ENCODE data around the gene ZNF423. TPM values are rescaled to one million over a fixed set of nuclear protein-coding genes. Genes with fewer than 3 reads are reported as not detected.
A peak's percentile ranks its signal among the peaks of the same experiment; 100 is the strongest.

ZNF423 gene
- total RNA-seq, 1 donor from 2014 or later: 11.9 TPM

DNA sequence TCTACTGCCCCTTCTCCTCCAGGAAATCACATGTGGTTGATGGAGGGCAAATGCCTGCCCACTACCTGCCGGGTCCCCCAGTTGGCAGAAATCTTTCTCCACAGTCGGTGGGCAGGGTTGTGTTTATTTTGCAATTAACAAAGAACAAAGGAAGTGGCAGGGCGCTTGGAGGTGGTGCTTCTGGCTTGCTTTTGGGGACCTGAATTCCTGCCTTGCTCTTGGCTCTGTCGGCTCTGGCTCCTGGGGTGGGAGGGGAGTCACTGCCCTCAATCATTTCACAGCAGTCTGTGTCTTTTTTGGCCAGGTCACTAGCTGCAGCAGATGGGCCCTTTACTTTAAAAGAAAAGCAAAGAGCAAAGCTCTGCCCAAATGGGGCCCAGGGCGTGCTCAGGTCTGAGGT, 413.1 kb downstream of the ZNF423 start:
- DNase-seq (no peak), ATAC-seq (no peak)
- no peaks in the 10 kb centered on the region for H3K36me3 ChIP-seq
- no peaks in the 10 kb centered on the region for H3K27me3 ChIP-seq
- intact Hi-C loops (cut with DNase I): no loop called here
- peaks cover 13% of the 10 kb centered on the region for H3K4me1 ChIP-seq
- H3K4me3 ChIP-seq: no peak overlapping the region
- H3K9me3 ChIP-seq: no peaks in the 10 kb centered on the region
- no peak overlapping the region for H3K27ac ChIP-seq
- TF ChIP-seq, protein P1, sequence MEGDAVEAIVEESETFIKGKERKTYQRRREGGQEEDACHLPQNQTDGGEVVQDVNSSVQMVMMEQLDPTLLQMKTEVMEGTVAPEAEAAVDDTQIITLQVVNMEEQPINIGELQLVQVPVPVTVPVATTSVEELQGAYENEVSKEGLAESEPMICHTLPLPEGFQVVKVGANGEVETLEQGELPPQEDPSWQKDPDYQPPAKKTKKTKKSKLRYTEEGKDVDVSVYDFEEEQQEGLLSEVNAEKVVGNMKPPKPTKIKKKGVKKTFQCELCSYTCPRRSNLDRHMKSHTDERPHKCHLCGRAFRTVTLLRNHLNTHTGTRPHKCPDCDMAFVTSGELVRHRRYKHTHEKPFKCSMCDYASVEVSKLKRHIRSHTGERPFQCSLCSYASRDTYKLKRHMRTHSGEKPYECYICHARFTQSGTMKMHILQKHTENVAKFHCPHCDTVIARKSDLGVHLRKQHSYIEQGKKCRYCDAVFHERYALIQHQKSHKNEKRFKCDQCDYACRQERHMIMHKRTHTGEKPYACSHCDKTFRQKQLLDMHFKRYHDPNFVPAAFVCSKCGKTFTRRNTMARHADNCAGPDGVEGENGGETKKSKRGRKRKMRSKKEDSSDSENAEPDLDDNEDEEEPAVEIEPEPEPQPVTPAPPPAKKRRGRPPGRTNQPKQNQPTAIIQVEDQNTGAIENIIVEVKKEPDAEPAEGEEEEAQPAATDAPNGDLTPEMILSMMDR (IDR thresholded peaks at IDR 0.05): no peak

DNA sequence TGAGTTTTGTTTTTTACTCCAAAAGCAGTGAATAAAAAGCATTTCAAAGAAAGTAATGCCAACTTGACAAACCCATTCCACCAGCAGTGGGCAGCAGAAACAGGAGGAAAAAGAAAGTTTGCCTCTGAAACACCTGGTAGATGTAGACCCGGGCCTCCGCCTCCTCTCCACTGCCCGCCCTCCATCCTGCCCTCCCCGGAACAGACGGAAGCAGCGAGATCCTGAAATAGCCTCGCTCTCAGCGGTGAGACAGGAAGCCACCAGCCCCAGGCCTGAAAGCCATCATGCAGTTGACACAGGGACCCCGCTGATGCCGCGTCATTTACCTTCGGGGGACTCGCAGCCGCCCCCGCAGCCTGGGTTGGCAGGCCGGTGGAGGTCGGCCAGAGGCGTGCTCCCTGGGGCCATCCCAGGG, 414.5 kb downstream of the ZNF423 start:
- H3K36me3 ChIP-seq: no peaks in the 10 kb centered on the region
- intact Hi-C loops (cut with DNase I): no loop called here
- TF ChIP-seq, protein P1 (IDR thresholded peaks at IDR 0.05): peak; percentile 31
- no peaks in the 10 kb centered on the region for H3K27me3 ChIP-seq
- DNase-seq (no peak), ATAC-seq (peak; percentile 56)
- no peaks in the 10 kb centered on the region for H3K9me3 ChIP-seq
- peak overlapping the region; percentile 13 for H3K27ac ChIP-seq
- H3K4me1 ChIP-seq: peaks cover 13% of the 10 kb centered on the region
- H3K4me3 ChIP-seq: no peak overlapping the region

DNA sequence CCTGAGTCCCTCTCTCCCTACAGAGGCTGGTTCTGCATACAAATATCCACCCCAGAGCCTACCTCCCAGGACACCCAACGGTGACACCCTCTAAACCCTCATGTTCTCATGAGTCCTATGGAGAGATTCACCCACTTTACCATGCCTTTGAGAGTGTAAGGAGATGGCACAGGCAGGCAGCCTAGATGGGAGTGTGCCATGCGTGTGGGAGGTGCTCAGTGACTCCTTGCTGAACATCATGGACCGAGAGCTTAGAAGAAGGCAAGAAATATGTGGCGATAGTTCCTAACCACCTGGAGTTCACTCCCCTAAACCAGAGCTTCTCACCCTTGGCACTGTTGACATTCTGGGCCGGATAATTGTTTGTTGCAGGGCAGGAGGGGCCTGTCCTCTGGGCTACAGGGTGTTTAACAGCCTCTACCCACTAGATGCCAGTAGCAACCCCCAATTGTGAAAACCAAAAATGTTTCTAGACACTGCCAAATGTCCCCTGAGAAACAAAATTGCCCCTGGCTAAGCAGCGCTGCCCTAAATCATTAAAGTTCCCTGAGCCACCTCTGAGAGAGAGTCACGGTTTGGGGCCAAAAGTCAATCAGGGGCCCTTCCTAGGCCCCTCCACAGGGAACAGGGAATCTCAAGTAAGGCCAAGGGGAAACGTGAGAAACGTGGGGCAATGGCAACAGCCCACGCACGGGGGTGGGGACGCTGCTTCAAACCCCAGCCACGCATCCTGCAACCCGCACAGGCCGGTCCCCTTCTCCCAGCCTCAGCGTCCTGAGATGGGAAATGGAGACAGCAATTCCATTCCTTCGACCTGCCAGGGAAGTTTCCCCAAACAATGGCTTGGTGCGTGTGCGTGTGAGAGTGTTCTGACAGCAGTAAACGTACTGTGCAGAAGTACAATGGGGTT, 415.5 kb downstream of the ZNF423 start:
- TF ChIP-seq, protein P1 (IDR thresholded peaks at IDR 0.05): no peak
- no peak overlapping the region for H3K4me3 ChIP-seq
- H3K9me3 ChIP-seq: no peaks in the 10 kb centered on the region
- H3K4me1 ChIP-seq: peaks cover 13% of the 10 kb centered on the region
- H3K27ac ChIP-seq: no peak overlapping the region
- H3K27me3 ChIP-seq: no peaks in the 10 kb centered on the region
- DNase-seq: no peak
- intact Hi-C loops (cut with DNase I): no loop called here
- no peak for ATAC-seq
- no peaks in the 10 kb centered on the region for H3K36me3 ChIP-seq

DNA sequence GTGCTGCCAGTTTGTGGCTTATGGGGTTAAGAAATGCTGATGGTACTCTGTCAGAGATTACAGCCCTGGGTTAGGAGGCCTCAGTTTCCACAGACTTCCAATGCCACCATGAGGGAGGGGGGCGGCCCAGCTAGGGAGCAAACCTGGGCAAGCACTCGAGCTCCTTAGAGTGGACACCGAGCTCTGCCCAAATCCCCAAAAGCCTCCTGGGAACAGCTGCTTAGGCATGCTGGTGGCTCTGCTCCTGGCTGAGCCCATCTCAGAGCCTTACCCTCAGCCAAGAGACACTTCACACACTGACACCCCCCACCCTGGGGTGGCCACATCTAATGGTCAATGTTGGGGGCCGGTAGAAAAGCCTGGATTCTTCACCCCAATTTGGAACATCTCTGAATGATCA, 416.2 kb downstream of the ZNF423 start:
- Histone ChIP-seq H3K27me3 (no peaks in the 10 kb centered on the region), H3K9me3 (no peaks in the 10 kb centered on the region), H3K27ac (no peak overlapping the region), H3K4me3 (no peak overlapping the region), H3K36me3 (no peaks in the 10 kb centered on the region), H3K4me1 (peaks cover 13% of the 10 kb centered on the region)
- DNase-seq (no peak), ATAC-seq (no peak)
- TF ChIP-seq, protein P1 (IDR thresholded peaks at IDR 0.05): no peak
- intact Hi-C loops (cut with DNase I): no loop called here

DNA sequence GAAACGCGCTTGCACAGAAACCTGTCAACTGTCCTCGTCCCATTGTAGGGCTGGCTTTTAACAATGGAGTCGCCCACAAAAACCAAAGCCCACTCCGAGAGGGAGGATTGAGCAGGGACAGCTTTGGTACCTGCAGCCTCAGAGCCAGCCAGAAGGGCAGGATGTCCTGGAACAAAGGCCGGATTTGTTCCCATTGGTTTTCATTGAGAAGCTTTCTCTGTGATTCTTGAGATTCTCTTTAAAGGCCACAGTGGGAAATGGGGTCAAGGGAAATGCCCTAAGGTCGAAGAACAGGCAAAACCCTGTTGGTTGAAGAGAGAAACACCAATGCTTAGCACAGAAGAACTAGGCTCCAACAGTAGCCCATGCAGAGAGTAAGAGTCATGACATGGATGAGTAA, 416.9 kb downstream of the ZNF423 start:
- DNase-seq (no peak), ATAC-seq (no peak)
- intact Hi-C loops (cut with DNase I): no loop called here
- TF ChIP-seq, protein P1 (IDR thresholded peaks at IDR 0.05): no peak
- Histone ChIP-seq H3K27me3 (no peaks in the 10 kb centered on the region), H3K4me1 (peaks cover 13% of the 10 kb centered on the region), H3K9me3 (no peaks in the 10 kb centered on the region), H3K27ac (no peak overlapping the region), H3K36me3 (no peaks in the 10 kb centered on the region), H3K4me3 (no peak overlapping the region)

Other genes starting within 250 kb of the ZNF423 start
- 21.9 TPM for gene CNEP1R1, start 169.1 kb upstream of the ZNF423 start, total RNA-seq
- 16.8 TPM for gene HEATR3, start 209.9 kb upstream of the ZNF423 start, total RNA-seq